Mammary epithelial cell (primary cell): Measurements from ENCODE around the gene CCNL2.

Experiments
- CTCF ChIP-seq, 2 donors: IDR thresholded peaks in 1 of 2; conservative IDR thresholded peaks in 1 of 2; 2 replicates each; pipeline ENCODE4 v1.5.1; 2011 to 2012; ENCODE audit warnings: inconsistent platforms in 2 of 2, low read length in 2 of 2, mild to moderate bottlenecking in 2 of 2, control low read depth in 1 of 2, low read depth in 1 of 2; ENCODE audit not compliant: insufficient read depth in 1 of 2; ENCODE audit errors: extremely low read depth in 1 of 2
- EZH2 ChIP-seq: IDR thresholded peaks from 2 replicates; pipeline ENCODE4 v1.6.1; 2012; ENCODE audit warnings: low read length, inconsistent platforms, borderline replicate concordance

GRCh38 chr1:1364266-1364665 lies 34.9 kb downstream of the CCNL2 start:
- peak in 1 of 2 donors; percentile 3 for TF ChIP-seq CTCF (conservative IDR thresholded peaks at IDR 0.05 in 1 of 2, IDR thresholded peaks at IDR 0.05 in 1 of 2; ENCODE audit: extremely low read depth in 1 of 2, insufficient read depth in 1 of 2, low read depth in 1 of 2, low read length in 2 of 2)
- no peak for TF ChIP-seq EZH2
